Measurements from ENCODE around the gene HOXD3.
A peak's percentile ranks its signal among the peaks of the same experiment; 100 is the strongest.

The HOXD3 gene

GRCh38 chr2:176135035-176135440 is 22.1 kb upstream of the HOXD3 start:
- no peak for TF ChIP-seq FOXP2 (optimal IDR thresholded peaks at IDR 0.05; ENCODE audit: control extremely low read depth, extremely low read length, insufficient read depth)
- no peak for TF ChIP-seq EZH2 (IDR thresholded peaks at IDR 0.05)
- TF ChIP-seq POLR2AphosphoS5 (IDR thresholded peaks at IDR 0.05; ENCODE audit: borderline replicate concordance, low read depth, low read length): no peak
- Histone ChIP-seq H3K36me3 (ENCODE audit: insufficient read depth, low read length) (no peaks in the 10 kb centered on the region), H3K9me3 (ENCODE audit: low read depth, low read length) (no peaks in the 10 kb centered on the region), H3K4me3 (peak overlapping the region; percentile 94), H3K9ac (ENCODE audit: insufficient read length) (peak overlapping the region; percentile 95), H3K27ac (peak overlapping the region; percentile 88)
- DNase-seq (ENCODE audit: low read depth, low spot score): no peak

- DNase-seq (ENCODE audit: low read depth, low spot score): no peak
- TF ChIP-seq EZH2 (IDR thresholded peaks at IDR 0.05) (no peak), FOXP2 (optimal IDR thresholded peaks at IDR 0.05; ENCODE audit: control extremely low read depth, extremely low read length, insufficient read depth) (no peak), POLR2AphosphoS5 (IDR thresholded peaks at IDR 0.05; ENCODE audit: borderline replicate concordance, low read depth, low read length) (no peak; the same call in none of the 2 replicates)
- Histone ChIP-seq H3K9me3 (ENCODE audit: low read depth, low read length) (no peaks in the 10 kb centered on the region), H3K9ac (ENCODE audit: insufficient read length) (peak overlapping the region; percentile 95), H3K4me3 (peak overlapping the region; percentile 94), H3K36me3 (ENCODE audit: insufficient read depth, low read length) (no peaks in the 10 kb centered on the region), H3K27ac (peak overlapping the region; percentile 88)
Measured at GRCh38 chr2:176136374-176137251, 20.5 kb upstream of the HOXD3 start.

DNA sequence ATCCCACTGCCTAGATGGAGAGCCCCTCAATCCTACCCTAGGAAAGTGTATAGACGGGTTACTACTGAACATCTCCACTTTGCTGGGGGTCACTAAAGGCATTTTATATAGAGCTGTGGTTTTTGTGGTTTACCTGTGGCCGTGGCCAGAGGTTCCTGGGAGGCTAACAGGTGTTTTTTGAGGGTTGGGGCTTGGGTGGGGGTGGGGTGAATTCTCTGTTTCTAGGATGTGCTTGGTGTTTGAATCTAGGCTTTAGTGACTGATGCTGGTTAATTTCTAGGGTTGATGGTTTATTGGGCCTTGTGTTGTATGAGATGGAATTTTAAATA is 19.9 kb upstream of the HOXD3 start:
- TF ChIP-seq FOXP2 (optimal IDR thresholded peaks at IDR 0.05; ENCODE audit: control extremely low read depth, extremely low read length, insufficient read depth): no peak
- no peak for TF ChIP-seq EZH2 (IDR thresholded peaks at IDR 0.05)
- no peak for TF ChIP-seq POLR2AphosphoS5 (IDR thresholded peaks at IDR 0.05; ENCODE audit: borderline replicate concordance, low read depth, low read length)
- Histone ChIP-seq H3K9ac (ENCODE audit: insufficient read length) (peak overlapping the region; percentile 95), H3K4me3 (peak overlapping the region; percentile 94), H3K9me3 (ENCODE audit: low read depth, low read length) (no peaks in the 10 kb centered on the region), H3K36me3 (ENCODE audit: insufficient read depth, low read length) (no peaks in the 10 kb centered on the region), H3K27ac (0 out of 2 replicates have a peak overlapping the region, but pooled peaks have one; percentile 88)
- no peak for DNase-seq (ENCODE audit: low read depth, low spot score)

GRCh38 chr2:176137906-176138305 is 19.2 kb upstream of the HOXD3 start:
- peak overlapping the region; percentile 94 for H3K4me3 ChIP-seq
- H3K27ac ChIP-seq: no peak overlapping the region
- no peak for TF ChIP-seq EZH2 (IDR thresholded peaks at IDR 0.05)
- no peak for TF ChIP-seq FOXP2 (optimal IDR thresholded peaks at IDR 0.05; ENCODE audit: control extremely low read depth, extremely low read length, insufficient read depth)

GRCh38 chr2:176138526-176138922 is 18.6 kb upstream of the HOXD3 start:
- TF ChIP-seq EZH2 (IDR thresholded peaks at IDR 0.05): no peak
- no peak for TF ChIP-seq FOXP2 (optimal IDR thresholded peaks at IDR 0.05; ENCODE audit: control extremely low read depth, extremely low read length, insufficient read depth)
- TF ChIP-seq POLR2AphosphoS5 (IDR thresholded peaks at IDR 0.05; ENCODE audit: borderline replicate concordance, low read depth, low read length): no peak
- Histone ChIP-seq H3K4me3 (peak overlapping the region; percentile 94), H3K9ac (ENCODE audit: insufficient read length) (no peak overlapping the region), H3K9me3 (ENCODE audit: low read depth, low read length) (no peaks in the 10 kb centered on the region), H3K36me3 (ENCODE audit: insufficient read depth, low read length) (no peaks in the 10 kb centered on the region), H3K27ac (no peak overlapping the region)
- no peak for DNase-seq (ENCODE audit: low read depth, low spot score)

More at GRCh38 chr2:176137906-176138305, 19.2 kb upstream of the HOXD3 start:
- Histone ChIP-seq H3K9ac (ENCODE audit: insufficient read length) (no peak overlapping the region), H3K9me3 (ENCODE audit: low read depth, low read length) (no peaks in the 10 kb centered on the region), H3K36me3 (ENCODE audit: insufficient read depth, low read length) (no peaks in the 10 kb centered on the region)
- DNase-seq (ENCODE audit: low read depth, low spot score): no peak

GRCh38 chr2:176138923-176139660 is 18.0 kb upstream of the HOXD3 start:
- TF ChIP-seq EZH2 (IDR thresholded peaks at IDR 0.05) (no peak), POLR2AphosphoS5 (IDR thresholded peaks at IDR 0.05; ENCODE audit: borderline replicate concordance, low read depth, low read length) (no peak), FOXP2 (optimal IDR thresholded peaks at IDR 0.05; ENCODE audit: control extremely low read depth, extremely low read length, insufficient read depth) (no peak)
- no peaks in the 10 kb centered on the region for H3K36me3 ChIP-seq (ENCODE audit: insufficient read depth, low read length)
- H3K4me3 ChIP-seq: peak overlapping the region; percentile 24
- no peak overlapping the region; the same call in 1 of the 2 replicates for H3K27ac ChIP-seq
- no peak for DNase-seq (ENCODE audit: low read depth, low spot score)
- no peak overlapping the region for H3K9ac ChIP-seq (ENCODE audit: insufficient read length)
- no peaks in the 10 kb centered on the region for H3K9me3 ChIP-seq (ENCODE audit: low read depth, low read length)

GRCh38 chr2:176139661-176140512 is 17.2 kb upstream of the HOXD3 start:
- TF ChIP-seq FOXP2 (optimal IDR thresholded peaks at IDR 0.05; ENCODE audit: control extremely low read depth, extremely low read length, insufficient read depth) (no peak), EZH2 (IDR thresholded peaks at IDR 0.05) (no peak), POLR2AphosphoS5 (IDR thresholded peaks at IDR 0.05; ENCODE audit: borderline replicate concordance, low read depth, low read length) (no peak)
- H3K4me3 ChIP-seq: peak overlapping the region; percentile 73
- no peaks in the 10 kb centered on the region for H3K36me3 ChIP-seq (ENCODE audit: insufficient read depth, low read length)
- no peak for DNase-seq (ENCODE audit: low read depth, low spot score)
- H3K9me3 ChIP-seq (ENCODE audit: low read depth, low read length): no peaks in the 10 kb centered on the region
- peak overlapping the region; percentile 39 for H3K9ac ChIP-seq (ENCODE audit: insufficient read length)
- no peak overlapping the region for H3K27ac ChIP-seq
